WTC11 (cell line): ENCODE data around the gene PCBP3. TPM values are rescaled to one million over a fixed set of nuclear protein-coding genes. Genes with fewer than 3 reads are reported as not detected.

ENCODE experiments used
- ATAC-seq: fragments of 200-7000 bp; cut with Tn5 transposase; 2 replicates; pipeline ENCODE4 v1.10.0; 2021; ENCODE audit warnings: mild to moderate bottlenecking, moderate library complexity
- CTCF ChIA-PET: fragments of 300-600 bp; sonication (Branson Sonifier 250); formaldehyde crosslinking; loops from one replicate; lab custom pipeline; 2021; ENCODE audit warnings: antibody characterized with exemption; lab: Charles Lee
- POLR2A ChIA-PET: fragments of 350-600 bp; sonication (Branson Sonifier 250); formaldehyde crosslinking; loops from one replicate; lab custom pipeline; 2021; ENCODE audit warnings: antibody characterized with exemption; lab: Charles Lee
- DNase-seq: peaks from one replicate; pipeline ENCODE4 v3.0.0; 2021; ENCODE audit warnings: low spot score
- H3K27ac Mint-ChIP-seq: 2 replicates; pipeline ENCODE4 v1.8.0; 2021; ENCODE audit warnings: mixed read lengths
- H3K27me3 Mint-ChIP-seq: 2 replicates; pipeline ENCODE4 v1.8.0; 2021; ENCODE audit warnings: low read depth, mild to moderate bottlenecking, moderate library complexity, mixed read lengths
- H3K36me3 Mint-ChIP-seq: 2 replicates; pipeline ENCODE4 v1.8.0; 2021; ENCODE audit warnings: mixed read lengths
- H3K4me1 Mint-ChIP-seq: 2 replicates; pipeline ENCODE4 v1.8.0; 2022; ENCODE audit warnings: mixed read lengths
- H3K4me3 Mint-ChIP-seq: 2 replicates; pipeline ENCODE4 v1.8.0; 2021; ENCODE audit warnings: mild to moderate bottlenecking, moderate library complexity, mixed read lengths
- H3K9me3 Mint-ChIP-seq: 2 replicates; pipeline ENCODE4 v1.8.0; 2021; ENCODE audit warnings: mixed read lengths
- CTCF ChIP-seq: fragments of 200-600 bp; IDR thresholded peaks from 2 replicates; pipeline ENCODE4 v1.8.0; 2022; ENCODE audit warnings: antibody characterized with exemption
- ELF4 ChIP-seq: sonication (generic); formaldehyde crosslinking; IDR thresholded peaks from 2 replicates; pipeline ENCODE4 v1.8.1; 2022; ENCODE audit warnings: low read depth, mild to moderate bottlenecking, moderate library complexity, missing genetic modification reagents
- ESRRA ChIP-seq: sonication (generic); formaldehyde crosslinking; IDR thresholded peaks from 2 replicates; pipeline ENCODE4 v1.8.1; 2022; ENCODE audit warnings: mild to moderate bottlenecking, missing genetic modification reagents, borderline replicate concordance
- FOXJ3 ChIP-seq: sonication (generic); formaldehyde crosslinking; IDR thresholded peaks from 2 replicates; pipeline ENCODE4 v1.9.0; 2021; ENCODE audit warnings: missing genetic modification reagents, mild to moderate bottlenecking, borderline replicate concordance
- FOXP1 ChIP-seq: sonication (generic); formaldehyde crosslinking; IDR thresholded peaks from 2 replicates; pipeline ENCODE4 v1.8.0; 2022; ENCODE audit warnings: missing genetic modification reagents, mild to moderate bottlenecking, moderate library complexity, borderline replicate concordance
- GABPB1 ChIP-seq: sonication (generic); formaldehyde crosslinking; IDR thresholded peaks from 2 replicates; pipeline ENCODE4 v1.8.1; 2023; ENCODE audit warnings: mild to moderate bottlenecking, missing genetic modification reagents
- GTF2I ChIP-seq: fragments of 250-450 bp; sonication (Bioruptor Pico); conservative IDR thresholded peaks from 2 replicates; pipeline ENCODE4 v1.4.0; 2021; ENCODE audit warnings: mild to moderate bottlenecking
- JUN ChIP-seq: sonication (generic); formaldehyde crosslinking; IDR thresholded peaks from 2 replicates; pipeline ENCODE4 v1.8.0; 2023; ENCODE audit warnings: mild to moderate bottlenecking, missing genetic modification reagents
- MAX ChIP-seq: sonication (generic); formaldehyde crosslinking; IDR thresholded peaks from 2 replicates; pipeline ENCODE4 v1.8.0; 2022; ENCODE audit warnings: mild to moderate bottlenecking, missing genetic modification reagents
- NFE2L1 ChIP-seq: sonication (generic); formaldehyde crosslinking; IDR thresholded peaks from 2 replicates; pipeline ENCODE4 v1.8.1; 2023; ENCODE audit warnings: missing genetic modification reagents
- USF2 ChIP-seq: sonication (generic); formaldehyde crosslinking; IDR thresholded peaks from 2 replicates; pipeline ENCODE4 v1.8.1; 2023; ENCODE audit warnings: mild to moderate bottlenecking, missing genetic modification reagents, moderate library complexity
- ZNF317 ChIP-seq: sonication (generic); formaldehyde crosslinking; IDR thresholded peaks from 2 replicates; pipeline ENCODE4 v1.8.1; 2023; ENCODE audit warnings: low read depth, mild to moderate bottlenecking, moderate library complexity, missing genetic modification reagents, borderline replicate concordance
- ZNF512 ChIP-seq: sonication (generic); formaldehyde crosslinking; IDR thresholded peaks from 2 replicates; pipeline ENCODE4 v1.8.1; 2022; ENCODE audit warnings: missing genetic modification reagents, borderline replicate concordance
- ZNF671 ChIP-seq: fragments of 250-450 bp; sonication (Bioruptor Pico); IDR thresholded peaks from 2 replicates; pipeline ENCODE4 v1.8.0; 2021; ENCODE audit warnings: mild to moderate bottlenecking
- total RNA-seq: library from RNA; stranded (reverse); gene quantifications from 3 replicates; pipeline ENCODE4 v1.2.3, GENCODE V29; 2021
- TF ChIP-seq, protein P1 (sequence below): sonication (generic); formaldehyde crosslinking; IDR thresholded peaks from 2 replicates; pipeline ENCODE4 v1.8.1; 2023; ENCODE audit warnings: mild to moderate bottlenecking, moderate library complexity, missing genetic modification reagents
- TF ChIP-seq, protein P2 (sequence below): fragments of 250-450 bp; sonication (Bioruptor Pico); IDR thresholded peaks from 2 replicates; pipeline ENCODE4 v1.8.0; 2021; ENCODE audit warnings: mild to moderate bottlenecking
- TF ChIP-seq, protein P3 (sequence below): sonication (generic); formaldehyde crosslinking; IDR thresholded peaks from 2 replicates; pipeline ENCODE4 v1.8.1; 2022; ENCODE audit warnings: low read depth, missing genetic modification reagents, borderline replicate concordance
- TF ChIP-seq, protein P4 (sequence below): fragments of 250-450 bp; sonication (Bioruptor Pico); IDR thresholded peaks from 2 replicates; pipeline ENCODE4 v1.9.0; 2021; ENCODE audit warnings: moderate library complexity, mild to moderate bottlenecking, inconsistent platforms, borderline replicate concordance

The PCBP3 gene
- total RNA-seq, 1 experiment from 2014 or later = 8.5 TPM

DNA sequence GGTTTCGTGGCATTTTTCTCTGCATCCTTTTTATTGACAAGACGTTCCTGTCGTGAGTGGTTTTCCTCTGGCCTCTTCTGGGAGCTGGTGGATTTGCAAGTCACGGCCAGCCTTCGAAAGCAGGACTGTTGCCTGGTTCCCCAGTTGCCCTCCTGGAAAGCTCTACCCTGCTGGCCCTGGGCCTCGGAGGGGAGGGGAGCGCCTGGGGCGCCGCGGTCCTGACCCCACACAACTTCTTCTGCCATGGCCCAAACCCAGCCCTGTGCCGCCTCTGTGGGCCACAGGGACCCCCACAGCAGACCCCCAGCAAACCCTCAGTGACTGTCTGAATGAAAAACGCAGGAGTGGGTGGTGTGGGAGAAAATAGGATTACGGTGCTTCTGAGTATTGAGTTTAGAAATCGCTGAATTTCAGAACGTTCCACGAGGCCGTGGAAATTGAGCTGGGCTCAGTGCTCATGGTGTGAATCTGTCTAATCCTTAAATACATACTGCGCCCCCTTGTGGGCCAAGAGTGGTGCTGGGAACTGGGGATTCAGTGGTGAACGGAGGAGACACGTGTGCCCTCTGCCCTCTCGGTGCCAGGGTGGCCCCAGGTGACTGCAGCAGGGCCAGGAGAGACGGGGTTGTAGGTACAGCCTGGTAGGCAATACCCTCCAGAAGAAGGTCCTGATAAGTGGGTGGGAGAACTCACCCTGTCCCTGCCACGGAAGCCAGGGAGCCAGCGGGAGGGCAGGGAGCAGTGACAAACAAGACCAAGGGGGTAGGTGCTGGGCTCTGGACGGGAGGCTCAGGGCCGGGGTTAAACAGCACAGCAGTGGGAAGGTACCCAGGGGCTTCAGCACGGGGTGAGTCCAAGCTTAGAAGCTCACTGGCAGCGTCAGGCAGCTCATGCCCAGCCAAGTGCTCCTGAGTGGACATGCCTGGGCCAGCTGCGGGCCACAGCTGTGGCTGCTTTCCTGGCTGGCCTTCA is 236.9 kb downstream of the PCBP3 start:
- Mint-ChIP-seq H3K4me3 (no peak overlapping the region), H3K9me3 (no peaks in the 10 kb centered on the region), H3K36me3 (no peaks in the 10 kb centered on the region), H3K27ac (peak overlapping the region; percentile 90), H3K4me1 (peaks cover 4% of the 10 kb centered on the region), H3K27me3 (no peaks in the 10 kb centered on the region; the same call in 1 of the 2 replicates)
- POLR2A ChIA-PET = interaction anchor here (1.3 kb wide), 1 partner anchor 11 kb away, joined by 4 read pairs; no protein-coding TSS in a partner anchor
- ATAC-seq = peak; percentile 93
- CTCF ChIA-PET = interaction anchor here (0.6 to 2.3 kb wide), 28 partner anchors 9 to 740 kb away, joined by 3 to 12 read pairs (median 4); no protein-coding TSS in a partner anchor
- peak; percentile 85 for DNase-seq
- no peak for TF ChIP-seq GABPB1 (CRISPR knock-in tag)
- TF ChIP-seq MAX (CRISPR knock-in tag) = peak; percentile 58; the same call in 1 of the 2 replicates
- peak; percentile 64 for TF ChIP-seq CTCF

DNA sequence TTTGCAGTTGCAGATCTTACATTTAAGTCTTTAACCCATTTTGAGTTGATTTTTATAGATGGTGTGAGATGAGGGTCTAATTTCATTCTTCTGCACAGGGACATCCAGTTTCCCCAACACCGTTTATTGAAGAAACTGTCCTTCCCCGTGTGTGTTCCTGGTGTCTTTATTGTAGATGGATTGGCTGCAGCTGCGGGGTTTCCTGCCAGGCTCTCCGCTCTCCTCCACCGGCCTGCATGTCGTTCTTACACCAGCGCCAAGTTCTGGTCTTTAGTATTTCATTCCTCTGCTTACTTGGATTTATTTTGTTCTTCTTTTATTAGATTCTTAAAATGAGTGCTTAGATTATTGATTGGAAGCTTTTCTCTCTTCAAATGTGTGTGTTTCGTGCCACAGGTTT is 239.1 kb downstream of the PCBP3 start:
- Mint-ChIP-seq H3K27me3 (no peaks in the 10 kb centered on the region; the same call in 1 of the 2 replicates), H3K4me3 (no peak overlapping the region), H3K9me3 (no peaks in the 10 kb centered on the region), H3K36me3 (no peaks in the 10 kb centered on the region), H3K4me1 (peaks cover 4% of the 10 kb centered on the region), H3K27ac (no peak overlapping the region)
- ATAC-seq (no peak), DNase-seq (no peak)
- ChIA-PET CTCF (no interaction called here), POLR2A (no interaction called here)
- TF ChIP-seq ESRRA (no peak), NFE2L1 (CRISPR knock-in tag) (no peak), ELF4 (no peak), CTCF (no peak), JUN (CRISPR knock-in tag) (no peak), ZNF512 (CRISPR knock-in tag) (no peak), ZNF317 (no peak), FOXJ3 (no peak), GTF2I (CRISPR knock-in tag) (no peak), FOXP1 (CRISPR knock-in tag) (no peak), ZNF671 (CRISPR knock-in tag) (no peak), USF2 (CRISPR knock-in tag) (no peak)
- TF ChIP-seq, protein P1, sequence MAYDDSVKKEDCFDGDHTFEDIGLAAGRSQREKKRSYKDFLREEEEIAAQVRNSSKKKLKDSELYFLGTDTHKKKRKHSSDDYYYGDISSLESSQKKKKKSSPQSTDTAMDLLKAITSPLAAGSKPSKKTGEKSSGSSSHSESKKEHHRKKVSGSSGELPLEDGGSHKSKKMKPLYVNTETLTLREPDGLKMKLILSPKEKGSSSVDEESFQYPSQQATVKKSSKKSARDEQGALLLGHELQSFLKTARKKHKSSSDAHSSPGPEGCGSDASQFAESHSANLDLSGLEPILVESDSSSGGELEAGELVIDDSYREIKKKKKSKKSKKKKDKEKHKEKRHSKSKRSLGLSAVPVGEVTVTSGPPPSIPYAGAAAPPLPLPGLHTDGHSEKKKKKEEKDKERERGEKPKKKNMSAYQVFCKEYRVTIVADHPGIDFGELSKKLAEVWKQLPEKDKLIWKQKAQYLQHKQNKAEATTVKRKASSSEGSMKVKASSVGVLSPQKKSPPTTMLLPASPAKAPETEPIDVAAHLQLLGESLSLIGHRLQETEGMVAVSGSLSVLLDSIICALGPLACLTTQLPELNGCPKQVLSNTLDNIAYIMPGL (CRISPR knock-in tag) = no peak
- TF ChIP-seq, protein P2, sequence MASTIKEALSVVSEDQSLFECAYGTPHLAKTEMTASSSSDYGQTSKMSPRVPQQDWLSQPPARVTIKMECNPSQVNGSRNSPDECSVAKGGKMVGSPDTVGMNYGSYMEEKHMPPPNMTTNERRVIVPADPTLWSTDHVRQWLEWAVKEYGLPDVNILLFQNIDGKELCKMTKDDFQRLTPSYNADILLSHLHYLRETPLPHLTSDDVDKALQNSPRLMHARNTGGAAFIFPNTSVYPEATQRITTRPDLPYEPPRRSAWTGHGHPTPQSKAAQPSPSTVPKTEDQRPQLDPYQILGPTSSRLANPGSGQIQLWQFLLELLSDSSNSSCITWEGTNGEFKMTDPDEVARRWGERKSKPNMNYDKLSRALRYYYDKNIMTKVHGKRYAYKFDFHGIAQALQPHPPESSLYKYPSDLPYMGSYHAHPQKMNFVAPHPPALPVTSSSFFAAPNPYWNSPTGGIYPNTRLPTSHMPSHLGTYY = no peak
- TF ChIP-seq, protein P3, sequence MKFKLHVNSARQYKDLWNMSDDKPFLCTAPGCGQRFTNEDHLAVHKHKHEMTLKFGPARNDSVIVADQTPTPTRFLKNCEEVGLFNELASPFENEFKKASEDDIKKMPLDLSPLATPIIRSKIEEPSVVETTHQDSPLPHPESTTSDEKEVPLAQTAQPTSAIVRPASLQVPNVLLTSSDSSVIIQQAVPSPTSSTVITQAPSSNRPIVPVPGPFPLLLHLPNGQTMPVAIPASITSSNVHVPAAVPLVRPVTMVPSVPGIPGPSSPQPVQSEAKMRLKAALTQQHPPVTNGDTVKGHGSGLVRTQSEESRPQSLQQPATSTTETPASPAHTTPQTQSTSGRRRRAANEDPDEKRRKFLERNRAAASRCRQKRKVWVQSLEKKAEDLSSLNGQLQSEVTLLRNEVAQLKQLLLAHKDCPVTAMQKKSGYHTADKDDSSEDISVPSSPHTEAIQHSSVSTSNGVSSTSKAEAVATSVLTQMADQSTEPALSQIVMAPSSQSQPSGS = no peak
- TF ChIP-seq, protein P4, sequence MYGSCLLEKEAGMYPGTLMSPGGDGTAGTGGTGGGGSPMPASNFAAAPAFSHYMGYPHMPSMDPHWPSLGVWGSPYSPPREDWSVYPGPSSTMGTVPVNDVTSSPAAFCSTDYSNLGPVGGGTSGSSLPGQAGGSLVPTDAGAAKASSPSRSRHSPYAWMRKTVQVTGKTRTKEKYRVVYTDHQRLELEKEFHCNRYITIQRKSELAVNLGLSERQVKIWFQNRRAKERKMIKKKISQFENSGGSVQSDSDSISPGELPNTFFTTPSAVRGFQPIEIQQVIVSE (CRISPR knock-in tag) = no peak
